Heart left ventricle (tissue), 13 donors: ENCODE measurements around the gene HEMK1.

Experiments
- CTCF ChIP-seq, 12 donors: fragments of 200-600 bp; sonication (generic) in 4 of 12; IDR thresholded peaks; one replicate each; pipeline versions ENCODE4 v1.5.0 to v1.8.0; 2018 to 2022; ENCODE audit warnings: antibody characterized with exemption in 12 of 12, mild to moderate bottlenecking in 5 of 12
- POLR2A ChIP-seq, 2 donors: fragments of 450-650 bp; IDR thresholded peaks; one replicate each; pipeline ENCODE4 v1.6.1; 2017; ENCODE audit warnings: antibody characterized with exemption in 2 of 2, mild to moderate bottlenecking in 2 of 2, moderate library complexity in 2 of 2
- donor health status: ischemic (EF 13 %, LVEDD 7.1; RV severe dilation, severe dysfunction).
- donor health status: DM: no; HTN: yes; CAD: no.
- donor health status: DM: no; HTN: no; CAD: no.
- donor health status: ischemic (EF 25% LVEDD 6.9; RV normal size, moderate dysfunction).
- donor health status: ischemic (EF 25% LVEDD 5.7; RV mildly dilated, moderate dysfunction).
- donor health status: ischemic (EF 35%, LVEDD 5.7; RV mildly dilated, moderate dysfunction).
- donor health status: nonischemic (EF 11% LVEDD 7.7; RV severe dilation, severe dysfunction).
- donor health status: DM: yes; HTN: yes; CAD: no.
- donor health status: PGD.
- donor health status: ischemic (EF 29% LVEDD 5.4; RV normal size, mild dysfunction).
- donor health status: nonischemic (EF 23%, LVEDD 6.1; RV moderate dilation, normal function).

GRCh38 chr3:50585919-50586762 lies 16.8 kb downstream of the HEMK1 start:
- TF ChIP-seq POLR2A (IDR thresholded peaks at IDR 0.05) (no peak), CTCF (IDR thresholded peaks at IDR 0.05) (no peak)
